ENCODE results near the gene NCAPH2. TPM values are rescaled to one million over a fixed set of nuclear protein-coding genes. Genes with fewer than 3 reads are reported as not detected.

Gene NCAPH2
- polyA plus RNA-seq, 3 donors: 12.5 to 23.6 (median 18.1) TPM

DNA sequence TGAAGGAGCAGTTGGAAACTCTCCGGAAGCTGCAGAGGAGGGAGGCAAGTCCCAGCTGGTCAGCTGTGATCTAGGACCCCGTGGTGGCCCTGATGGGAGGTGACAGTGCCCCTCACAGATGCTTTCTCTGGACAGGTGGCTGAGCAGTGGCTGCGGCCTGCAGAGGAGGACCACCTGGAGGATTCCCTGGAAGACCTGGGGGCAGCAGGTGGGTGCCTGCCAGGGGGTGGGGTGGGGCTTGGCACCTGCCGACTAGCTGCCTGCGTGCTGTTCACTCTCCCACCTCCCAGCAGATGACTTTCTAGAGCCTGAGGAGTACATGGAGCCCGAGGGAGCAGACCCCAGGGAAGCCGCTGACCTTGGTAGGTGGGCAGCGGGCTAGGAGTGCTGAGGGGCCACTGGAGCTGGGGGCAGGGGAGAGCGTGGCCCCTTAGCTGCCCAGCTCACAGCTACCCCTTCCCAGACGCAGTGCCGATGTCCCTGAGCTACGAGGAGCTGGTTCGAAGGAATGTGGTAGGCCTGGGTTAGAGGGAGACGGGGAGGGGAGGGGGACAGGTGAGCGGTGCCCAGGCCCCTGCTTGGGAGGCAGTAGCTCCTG lies 14.3 kb downstream of the NCAPH2 start:
- H3K4me2 ChIP-seq (replicated peaks; ENCODE audit: extremely low read depth, low read length, poor library complexity, severe bottlenecking): no peak overlapping the region
- peaks cover 31% of the 10 kb centered on the region for H3K79me2 ChIP-seq (ENCODE audit: insufficient read depth, low read length)
- H3K9ac ChIP-seq (ENCODE audit: insufficient read depth, low read length, poor library complexity, severe bottlenecking): no peak overlapping the region
- intact Hi-C loops (cut with micrococcal nuclease): no loop called here
- H3K36me3 Mint-ChIP-seq: peaks cover 31 to 65% of the 10 kb centered on the region in 2 donors
- H3K9me3 ChIP-seq (replicated peaks in 1 of 2; ENCODE audit: control insufficient read depth in 1 of 2, insufficient read depth in 1 of 2, low read length in 2 of 2): no peaks in the 10 kb centered on the region
- peaks cover 0 to 1% (median 0%) of the 10 kb centered on the region in 7 donors for H3K9me3 Mint-ChIP-seq
- no peaks in the 10 kb centered on the region for H3K27me3 ChIP-seq (ENCODE audit: control insufficient read depth in 2 of 2, insufficient read depth in 2 of 2, low read length in 2 of 2)
- H3K4me1 ChIP-seq (ENCODE audit: control insufficient read depth in 1 of 2, insufficient read depth in 2 of 2, low read length in 2 of 2): peaks cover 19 to 36% of the 10 kb centered on the region in 2 donors
- peaks cover 0 to under 1% (median 0%) of the 10 kb centered on the region in 3 donors for H3K27me3 Mint-ChIP-seq (ENCODE audit: low read depth in 3 of 3)
- peaks cover 54 to 66% of the 10 kb centered on the region in 2 donors for H3K36me3 ChIP-seq (replicated peaks in 1 of 2; ENCODE audit: control insufficient read depth in 1 of 2, insufficient read depth in 2 of 2, low read length in 2 of 2)
- no peak overlapping the region for H3K27ac ChIP-seq (ENCODE audit: low read depth in 1 of 2, low read length in 2 of 2)
- TF ChIP-seq, protein P1, sequence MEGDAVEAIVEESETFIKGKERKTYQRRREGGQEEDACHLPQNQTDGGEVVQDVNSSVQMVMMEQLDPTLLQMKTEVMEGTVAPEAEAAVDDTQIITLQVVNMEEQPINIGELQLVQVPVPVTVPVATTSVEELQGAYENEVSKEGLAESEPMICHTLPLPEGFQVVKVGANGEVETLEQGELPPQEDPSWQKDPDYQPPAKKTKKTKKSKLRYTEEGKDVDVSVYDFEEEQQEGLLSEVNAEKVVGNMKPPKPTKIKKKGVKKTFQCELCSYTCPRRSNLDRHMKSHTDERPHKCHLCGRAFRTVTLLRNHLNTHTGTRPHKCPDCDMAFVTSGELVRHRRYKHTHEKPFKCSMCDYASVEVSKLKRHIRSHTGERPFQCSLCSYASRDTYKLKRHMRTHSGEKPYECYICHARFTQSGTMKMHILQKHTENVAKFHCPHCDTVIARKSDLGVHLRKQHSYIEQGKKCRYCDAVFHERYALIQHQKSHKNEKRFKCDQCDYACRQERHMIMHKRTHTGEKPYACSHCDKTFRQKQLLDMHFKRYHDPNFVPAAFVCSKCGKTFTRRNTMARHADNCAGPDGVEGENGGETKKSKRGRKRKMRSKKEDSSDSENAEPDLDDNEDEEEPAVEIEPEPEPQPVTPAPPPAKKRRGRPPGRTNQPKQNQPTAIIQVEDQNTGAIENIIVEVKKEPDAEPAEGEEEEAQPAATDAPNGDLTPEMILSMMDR (IDR thresholded peaks at IDR 0.05): no peak
- H2AFZ ChIP-seq (ENCODE audit: insufficient read depth, low read depth, low read length, poor library complexity, severe bottlenecking): no peak overlapping the region
- H3K4me3 ChIP-seq (replicated peaks in 1 of 3; ENCODE audit: low read depth in 2 of 3, low read length in 3 of 3): no peak overlapping the region
- DNase-seq: no peak
- peak overlapping the region in 2 of 7 donors; percentile 40 to 46 for H3K27ac Mint-ChIP-seq
- peaks cover 62% of the 10 kb centered on the region for H4K20me1 ChIP-seq (ENCODE audit: insufficient read depth, low read length)
- 97% methylated on average over 3 of the region's 15 CpGs for WGBS (ENCODE audit: insufficient coverage)
- no peak overlapping the region for H3K4me3 Mint-ChIP-seq
- H3K4me1 Mint-ChIP-seq: peaks cover 16% of the 10 kb centered on the region

DNA sequence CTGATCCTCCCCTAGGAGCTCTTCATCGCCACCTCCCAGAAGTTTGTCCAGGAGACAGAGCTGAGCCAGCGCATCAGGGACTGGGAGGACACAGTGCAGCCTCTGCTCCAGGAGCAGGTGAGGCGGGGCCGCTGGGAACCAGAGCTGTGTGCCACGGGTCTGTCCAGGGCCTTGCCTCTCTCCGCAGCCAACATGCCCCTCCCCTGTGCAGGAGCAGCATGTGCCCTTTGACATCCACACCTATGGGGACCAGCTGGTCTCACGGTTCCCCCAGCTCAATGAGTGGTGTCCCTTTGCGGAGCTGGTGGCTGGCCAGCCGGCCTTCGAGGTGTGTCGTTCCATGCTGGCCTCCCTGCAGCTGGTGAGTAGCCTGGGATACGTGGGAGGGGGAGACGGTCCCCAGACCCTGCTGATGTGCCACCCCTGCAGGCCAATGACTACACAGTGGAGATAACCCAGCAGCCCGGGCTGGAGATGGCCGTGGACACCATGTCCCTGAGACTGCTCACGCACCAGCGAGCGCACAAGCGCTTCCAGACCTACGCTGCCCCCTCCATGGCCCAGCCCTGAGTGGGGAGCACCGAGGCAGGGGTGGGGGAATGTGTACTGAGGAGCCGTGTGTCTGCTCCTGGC lies 14.9 kb downstream of the NCAPH2 start:
- TF ChIP-seq, protein P1 (IDR thresholded peaks at IDR 0.05): no peak
- 97% methylated on average over 14 of the region's 22 CpGs for WGBS (ENCODE audit: insufficient coverage)
- H2AFZ ChIP-seq (ENCODE audit: insufficient read depth, low read depth, low read length, poor library complexity, severe bottlenecking): no peak overlapping the region
- peaks cover 68% of the 10 kb centered on the region for H4K20me1 ChIP-seq (ENCODE audit: insufficient read depth, low read length)
- peak overlapping the region in 1 of 7 donors; percentile 40 for H3K27ac Mint-ChIP-seq
- intact Hi-C loops (cut with micrococcal nuclease): no loop called here
- H3K27me3 Mint-ChIP-seq (ENCODE audit: low read depth in 3 of 3): no peaks in the 10 kb centered on the region
- H3K79me2 ChIP-seq (ENCODE audit: insufficient read depth, low read length): peaks cover 35% of the 10 kb centered on the region
- H3K27me3 ChIP-seq (ENCODE audit: control insufficient read depth in 2 of 2, insufficient read depth in 2 of 2, low read length in 2 of 2): no peaks in the 10 kb centered on the region
- H3K36me3 Mint-ChIP-seq: peaks cover 33 to 65% of the 10 kb centered on the region in 2 donors
- H3K9ac ChIP-seq (ENCODE audit: insufficient read depth, low read length, poor library complexity, severe bottlenecking): no peak overlapping the region
- DNase-seq: no peak
- H3K36me3 ChIP-seq (replicated peaks in 1 of 2; ENCODE audit: control insufficient read depth in 1 of 2, insufficient read depth in 2 of 2, low read length in 2 of 2): peaks cover 49 to 60% of the 10 kb centered on the region in 2 donors
- peaks cover 22% of the 10 kb centered on the region for H3K4me1 Mint-ChIP-seq
- no peak overlapping the region for H3K4me2 ChIP-seq (replicated peaks; ENCODE audit: extremely low read depth, low read length, poor library complexity, severe bottlenecking)
- no peak overlapping the region for H3K4me3 ChIP-seq (replicated peaks in 1 of 3; ENCODE audit: low read depth in 2 of 3, low read length in 3 of 3)
- no peak overlapping the region for H3K27ac ChIP-seq (ENCODE audit: low read depth in 1 of 2, low read length in 2 of 2)
- peaks cover 0 to 1% (median 0%) of the 10 kb centered on the region in 7 donors for H3K9me3 Mint-ChIP-seq
- H3K9me3 ChIP-seq (replicated peaks in 1 of 2; ENCODE audit: control insufficient read depth in 1 of 2, insufficient read depth in 1 of 2, low read length in 2 of 2): no peaks in the 10 kb centered on the region
- H3K4me1 ChIP-seq (ENCODE audit: control insufficient read depth in 1 of 2, insufficient read depth in 2 of 2, low read length in 2 of 2): peaks cover 25 to 42% of the 10 kb centered on the region in 2 donors
- peak overlapping the region in 1 of 2 donors; percentile 2 for H3K4me3 Mint-ChIP-seq
